Mesenchymal stem cell (in vitro differentiated cells and primary cell): ENCODE results near the gene SIGLEC5.

Experiments used
- DNase-seq: peaks from one replicate; pipeline ENCODE4 v3.0.0-alpha.2; 2013
- H2AFZ ChIP-seq: one replicate; pipeline ENCODE4 v1.6.1; 2013; ENCODE audit warnings: low read depth, mild to moderate bottlenecking, control low read depth, inconsistent platforms, low read length, moderate library complexity
- H2AK5ac ChIP-seq: 2 replicates; pipeline ENCODE4 v1.6.1; 2013; ENCODE audit warnings: low read length, moderate library complexity, mild to moderate bottlenecking, inconsistent platforms; ENCODE audit not compliant: severe bottlenecking
- H2BK120ac ChIP-seq: one replicate; pipeline ENCODE4 v1.6.1; 2013; ENCODE audit warnings: low read depth, mild to moderate bottlenecking, inconsistent platforms, low read length, moderate library complexity
- H2BK12ac ChIP-seq, 2 experiments: one replicate each; pipeline ENCODE4 v1.6.1; 2013; ENCODE audit warnings: inconsistent platforms in 2 of 2, low read length in 2 of 2, mild to moderate bottlenecking in 2 of 2, moderate library complexity in 2 of 2, control low read depth in 1 of 2
- H2BK15ac ChIP-seq: one replicate; pipeline ENCODE4 v1.6.1; 2013; ENCODE audit warnings: mild to moderate bottlenecking, low read depth, inconsistent platforms; ENCODE audit not compliant: poor library complexity, severe bottlenecking
- H2BK5ac ChIP-seq: 2 replicates; pipeline ENCODE4 v1.6.1; 2013; ENCODE audit warnings: low read depth, mild to moderate bottlenecking, low read length, control low read depth, inconsistent platforms; ENCODE audit not compliant: poor library complexity, severe bottlenecking
- H3K14ac ChIP-seq, 2 experiments: one replicate each; pipeline ENCODE4 v1.6.1; 2013; ENCODE audit warnings: inconsistent platforms in 2 of 2, low read length in 2 of 2, control low read depth in 1 of 2, mild to moderate bottlenecking in 1 of 2, moderate library complexity in 1 of 2
- H3K18ac ChIP-seq, 2 experiments: one replicate each; pipeline ENCODE4 v1.6.1; 2013; ENCODE audit warnings: inconsistent platforms in 2 of 2, low read length in 2 of 2, control low read depth in 1 of 2, low read depth in 1 of 2, mild to moderate bottlenecking in 1 of 2
- H3K23ac ChIP-seq, 2 experiments: one replicate each; pipeline ENCODE4 v1.6.1; 2013; ENCODE audit warnings: inconsistent platforms in 2 of 2, low read length in 2 of 2, mild to moderate bottlenecking in 2 of 2, moderate library complexity in 2 of 2, control low read depth in 1 of 2
- H3K27ac ChIP-seq: 2 replicates; pipeline ENCODE4 v1.5.1; 2013; ENCODE audit warnings: mild to moderate bottlenecking, moderate library complexity, low read length, control low read depth, inconsistent platforms; ENCODE audit not compliant: poor library complexity, severe bottlenecking
- H3K27me3 ChIP-seq, 2 experiments: 2 replicates each; pipeline versions ENCODE4 v1.6.1 to v1.7.0; 2013; ENCODE audit warnings: low read length in 2 of 2, mild to moderate bottlenecking in 2 of 2, moderate library complexity in 2 of 2, control low read depth in 1 of 2, inconsistent platforms in 1 of 2; ENCODE audit not compliant: control insufficient read depth in 1 of 2, insufficient read depth in 1 of 2
- H3K36me3 ChIP-seq, 2 experiments: 2 replicates each; pipeline versions ENCODE4 v1.6.1 to v1.7.0; 2013; ENCODE audit warnings: low read length in 2 of 2, control low read depth in 1 of 2, inconsistent platforms in 1 of 2, low read depth in 1 of 2, mild to moderate bottlenecking in 1 of 2; ENCODE audit not compliant: insufficient read depth in 2 of 2, control insufficient read depth in 1 of 2
- H3K4ac ChIP-seq, 2 experiments: one replicate each; pipeline ENCODE4 v1.6.1; 2013; ENCODE audit warnings: inconsistent platforms in 2 of 2, low read length in 2 of 2, mild to moderate bottlenecking in 2 of 2, moderate library complexity in 2 of 2, control low read depth in 1 of 2, low read depth in 1 of 2
- H3K4me1 ChIP-seq: 2 replicates; pipeline ENCODE4 v1.6.1; 2013; ENCODE audit warnings: low read depth, low read length, control low read depth; ENCODE audit not compliant: control insufficient read depth, insufficient read depth
- H3K4me2 ChIP-seq: 2 replicates; pipeline ENCODE4 v1.6.1; 2013; ENCODE audit warnings: low read length, mild to moderate bottlenecking, inconsistent platforms; ENCODE audit not compliant: poor library complexity, severe bottlenecking
- H3K4me3 ChIP-seq, 2 experiments: 2 replicates each; pipeline versions ENCODE4 v1.5.1 to v1.7.0; 2013; ENCODE audit warnings: low read length in 2 of 2, mild to moderate bottlenecking in 2 of 2, control low read depth in 1 of 2, low read depth in 1 of 2; ENCODE audit not compliant: insufficient read depth in 1 of 2
- H3K79me1 ChIP-seq: replicated peaks from 2 replicates; pipeline ENCODE4 v1.6.1; 2013; ENCODE audit warnings: mild to moderate bottlenecking, control low read depth, low read length, inconsistent platforms; ENCODE audit not compliant: poor library complexity, severe bottlenecking
- H3K9ac ChIP-seq: 2 replicates; pipeline ENCODE4 v1.7.0; 2013; ENCODE audit warnings: mild to moderate bottlenecking, low read length, moderate library complexity
- H3K9me3 ChIP-seq: 2 replicates; pipeline ENCODE4 v1.7.0; 2013; ENCODE audit warnings: mild to moderate bottlenecking, low read length; ENCODE audit not compliant: control insufficient read depth
- H4K8ac ChIP-seq: one replicate; pipeline ENCODE4 v1.6.1; 2013; ENCODE audit warnings: inconsistent platforms, mild to moderate bottlenecking, low read length, moderate library complexity
- H4K91ac ChIP-seq: one replicate; pipeline ENCODE4 v1.6.1; 2013; ENCODE audit warnings: mild to moderate bottlenecking, low read length, inconsistent platforms
- WGBS: methylation state at CpG from one replicate; pipeline ENCODE4 v1.1.7; 2013; ENCODE audit warnings: mixed read lengths; 5-methylcytosine and 5-hydroxymethylcytosine counted together

Gene SIGLEC5

DNA sequence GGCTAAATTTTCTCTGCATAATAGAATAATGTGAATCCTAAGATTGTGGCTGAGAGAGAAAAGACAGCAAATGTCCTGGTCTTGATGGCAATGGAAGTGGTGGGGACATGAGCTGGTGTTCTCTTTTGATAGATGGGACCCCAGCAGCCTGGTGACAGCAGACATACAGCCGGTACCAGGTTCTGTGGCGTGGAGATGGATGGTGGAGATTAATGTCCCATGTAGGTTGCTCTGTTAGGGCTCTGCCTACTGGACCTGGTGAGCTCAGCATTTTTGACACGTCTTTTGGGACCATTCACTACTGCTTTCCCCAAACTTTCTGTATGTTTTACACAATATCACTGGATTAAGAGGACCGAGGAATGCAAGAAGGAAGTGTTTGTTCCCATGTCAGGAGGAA lies 24.6 kb upstream of the SIGLEC5 start:
- DNase-seq: no peak
- Histone ChIP-seq H3K4ac (no peak overlapping the region), H3K4me2 (no peak overlapping the region), H4K91ac (no peak overlapping the region), H3K36me3 (no peaks in the 10 kb centered on the region), H3K79me1 (no peaks in the 10 kb centered on the region), H2BK120ac (no peak overlapping the region), H3K23ac (no peak overlapping the region), H3K9me3 (no peaks in the 10 kb centered on the region), H2AFZ (no peak overlapping the region), H2BK12ac (no peak overlapping the region), H3K4me1 (no peaks in the 10 kb centered on the region), H3K27me3 (peaks cover 0 to 23% of the 10 kb centered on the region in 2 experiments), H3K9ac (no peak overlapping the region), H3K27ac (no peak overlapping the region), H3K4me3 (no peak overlapping the region), H3K18ac (no peak overlapping the region), H2BK5ac (no peak overlapping the region), H4K8ac (no peak overlapping the region), H2AK5ac (no peak overlapping the region), H3K14ac (no peak overlapping the region), H2BK15ac (no peak overlapping the region)
- WGBS: 71% methylated on average over 3 of the region's 4 CpGs

GRCh38 chr19:51653162-51653561 lies 23.0 kb upstream of the SIGLEC5 start:
- Histone ChIP-seq H4K91ac (no peak overlapping the region), H2AK5ac (no peak overlapping the region), H3K27me3 (peaks cover 0 to 33% of the 10 kb centered on the region in 2 experiments), H3K4me1 (no peaks in the 10 kb centered on the region), H3K4ac (no peak overlapping the region), H3K9me3 (no peaks in the 10 kb centered on the region), H2BK5ac (no peak overlapping the region), H2BK15ac (no peak overlapping the region), H2BK120ac (no peak overlapping the region), H4K8ac (no peak overlapping the region), H3K4me2 (no peak overlapping the region), H3K14ac (no peak overlapping the region), H3K79me1 (no peaks in the 10 kb centered on the region), H3K18ac (no peak overlapping the region), H2BK12ac (no peak overlapping the region), H3K27ac (no peak overlapping the region), H3K9ac (no peak overlapping the region), H2AFZ (no peak overlapping the region), H3K23ac (no peak overlapping the region), H3K36me3 (no peaks in the 10 kb centered on the region), H3K4me3 (no peak overlapping the region)
- 6% methylated on average over 2 of the region's 2 CpGs for WGBS
- DNase-seq: no peak

DNA sequence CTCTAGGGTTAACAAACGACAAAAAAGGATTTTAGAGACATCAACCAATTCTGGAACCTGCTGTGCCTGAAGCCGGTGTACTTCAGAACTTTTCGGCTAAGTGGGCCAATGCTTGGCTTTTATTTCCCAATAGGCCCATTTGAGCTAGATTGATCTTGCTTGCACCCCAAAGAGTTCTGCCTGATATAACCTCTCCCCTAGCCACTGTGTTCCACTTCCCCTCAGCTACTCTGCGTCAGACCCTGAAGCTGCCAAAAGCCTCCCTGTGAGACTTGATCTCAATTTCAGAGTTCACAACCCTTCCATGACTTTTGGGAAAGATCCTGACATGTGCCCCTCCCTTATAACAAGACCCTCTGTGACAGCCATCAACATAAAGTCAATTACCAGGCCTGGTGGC lies 22.1 kb upstream of the SIGLEC5 start:
- Histone ChIP-seq H3K4me1 (no peaks in the 10 kb centered on the region), H3K4me3 (no peak overlapping the region), H2BK12ac (no peak overlapping the region), H3K14ac (no peak overlapping the region), H2BK15ac (no peak overlapping the region), H3K36me3 (no peaks in the 10 kb centered on the region), H2AK5ac (no peak overlapping the region), H3K4ac (no peak overlapping the region), H2BK5ac (no peak overlapping the region), H3K27ac (no peak overlapping the region), H3K27me3 (peaks cover 0 to 35% of the 10 kb centered on the region in 2 experiments), H3K79me1 (no peaks in the 10 kb centered on the region), H3K9ac (no peak overlapping the region), H3K23ac (no peak overlapping the region), H3K18ac (no peak overlapping the region), H3K4me2 (no peak overlapping the region), H4K8ac (no peak overlapping the region), H4K91ac (no peak overlapping the region), H3K9me3 (no peaks in the 10 kb centered on the region), H2AFZ (no peak overlapping the region), H2BK120ac (no peak overlapping the region)
- 78% methylated on average over 4 of the region's 4 CpGs for WGBS
- no peak for DNase-seq

DNA sequence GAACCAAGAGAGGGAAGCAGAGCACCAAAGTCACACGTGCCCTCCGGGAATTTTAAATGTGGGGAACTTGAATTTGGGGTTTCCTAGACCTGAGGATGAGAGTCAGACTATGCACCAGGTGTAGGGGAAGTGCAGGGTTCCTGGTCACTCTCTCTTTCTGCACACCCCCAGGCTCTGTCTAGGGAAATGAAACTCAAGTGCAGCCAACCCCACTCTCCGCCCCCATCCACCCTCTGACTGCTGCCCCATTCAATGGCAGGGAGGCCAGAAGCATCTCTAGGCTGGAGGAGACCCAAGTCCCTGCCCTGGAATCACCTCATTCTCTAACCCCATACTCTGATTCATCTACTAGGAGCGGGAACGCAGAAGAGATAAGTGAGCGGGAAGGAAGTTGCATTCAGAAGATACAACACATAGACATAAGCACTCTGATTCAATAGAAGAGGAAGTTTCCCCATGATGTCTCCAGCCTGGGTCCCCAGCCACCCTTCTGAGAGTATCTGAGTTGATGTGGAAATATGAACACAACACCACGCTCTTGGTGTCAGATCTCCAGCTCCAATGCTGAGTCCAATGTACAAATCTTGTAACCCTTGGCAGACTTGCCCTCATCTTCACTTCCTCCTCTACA lies 21.1 kb upstream of the SIGLEC5 start:
- no peak overlapping the region for H3K4me3 ChIP-seq
- no peaks in the 10 kb centered on the region for H3K9me3 ChIP-seq
- H2BK5ac ChIP-seq: no peak overlapping the region
- no peak overlapping the region for H2BK15ac ChIP-seq
- H3K4ac ChIP-seq: no peak overlapping the region
- H2AFZ ChIP-seq: no peak overlapping the region
- H2BK120ac ChIP-seq: no peak overlapping the region
- no peaks in the 10 kb centered on the region for H3K36me3 ChIP-seq
- H3K23ac ChIP-seq: no peak overlapping the region
- DNase-seq: no peak
- H3K18ac ChIP-seq: no peak overlapping the region
- no peak overlapping the region for H4K8ac ChIP-seq
- H3K4me2 ChIP-seq: no peak overlapping the region
- H3K27me3 ChIP-seq: peaks cover 0 to 40% of the 10 kb centered on the region in 2 experiments
- WGBS: 78% methylated on average over 4 of the region's 7 CpGs
- no peaks in the 10 kb centered on the region for H3K79me1 ChIP-seq
- no peak overlapping the region for H3K9ac ChIP-seq
- no peak overlapping the region for H3K14ac ChIP-seq
- H2BK12ac ChIP-seq: no peak overlapping the region
- no peak overlapping the region for H4K91ac ChIP-seq
- no peak overlapping the region for H2AK5ac ChIP-seq
- no peak overlapping the region for H3K27ac ChIP-seq
- H3K4me1 ChIP-seq: no peaks in the 10 kb centered on the region
